A673 (cell line): ENCODE data around the gene TPD52L1. TPM values are rescaled to one million over a fixed set of nuclear protein-coding genes. Genes with fewer than 3 reads are reported as not detected.

Source experiments
- BruUV-seq: library from RNA; stranded (reverse); fragments of 400-500 nt; replicated peaks from 2 replicates; lab custom pipeline; 2021; lab: Mats Ljungman, UMichigan
- CTCF ChIA-PET: fragments of 300-600 bp; sonication (Branson Sonifier 250); formaldehyde crosslinking; loops from one replicate; lab custom pipeline; 2022; ENCODE audit warnings: antibody characterized with exemption; lab: Charles Lee
- POLR2A ChIA-PET: fragments of 300-600 bp; sonication (Branson Sonifier 250); formaldehyde crosslinking; loops from one replicate; lab custom pipeline; 2022; ENCODE audit warnings: antibody characterized with exemption; ENCODE audit not compliant: low non-redundant PET; lab: Charles Lee
- DNase-seq: peaks from one replicate; pipeline ENCODE4 v3.0.0-alpha.2; 2015; ENCODE audit warnings: low spot score
- H3K27ac ChIP-seq: fragments of 200-600 bp; sonication (generic); 2 replicates; pipeline ENCODE4 v1.5.1; 2016; ENCODE audit warnings: mixed run types, low read depth, mild to moderate bottlenecking, mixed read lengths, antibody characterized with exemption, low read length; ENCODE audit not compliant: poor library complexity, severe bottlenecking
- H3K27me3 ChIP-seq: fragments of 200-600 bp; sonication (generic); replicated peaks from 2 replicates; pipeline ENCODE4 v1.6.1; 2017; ENCODE audit warnings: mixed run types, low read depth, mild to moderate bottlenecking, mixed read lengths, antibody characterized with exemption, low read length; ENCODE audit not compliant: insufficient read depth, poor library complexity
- H3K36me3 ChIP-seq: fragments of 200-600 bp; sonication (generic); 2 replicates; pipeline ENCODE4 v1.6.1; 2016; ENCODE audit warnings: mixed run types, mild to moderate bottlenecking, mixed read lengths, antibody characterized with exemption, low read length; ENCODE audit not compliant: insufficient read depth, poor library complexity, severe bottlenecking
- H3K4me1 ChIP-seq: fragments of 200-600 bp; sonication (generic); 2 replicates; pipeline ENCODE4 v1.6.1; 2017; ENCODE audit warnings: mixed run types, mild to moderate bottlenecking, mixed read lengths, antibody characterized with exemption, low read length; ENCODE audit not compliant: insufficient read depth, poor library complexity, severe bottlenecking
- H3K4me3 ChIP-seq: fragments of 200-600 bp; sonication (generic); 2 replicates; pipeline ENCODE4 v1.5.1; 2016; ENCODE audit warnings: low read depth, mixed run types, mild to moderate bottlenecking, mixed read lengths, low read length; ENCODE audit not compliant: poor library complexity, severe bottlenecking
- H3K9me3 ChIP-seq: fragments of 200-600 bp; sonication (generic); 2 replicates; pipeline ENCODE4 v1.6.1; 2016; ENCODE audit warnings: mixed run types, low read depth, mild to moderate bottlenecking, mixed read lengths, antibody characterized with exemption, low read length; ENCODE audit not compliant: poor library complexity, severe bottlenecking
- EZH2 ChIP-seq: fragments of 200-600 bp; sonication (generic); IDR thresholded peaks from 2 replicates; pipeline ENCODE4 v1.6.1; 2017; ENCODE audit warnings: borderline replicate concordance, low read depth, mild to moderate bottlenecking, mixed read lengths, antibody characterized with exemption, low read length; ENCODE audit not compliant: poor library complexity, severe bottlenecking
- intact Hi-C: fragments of 100-400 bp; cut with micrococcal nuclease; formaldehyde crosslinking; loops from one replicate; pipeline ENCODE4 v1.10.0; 2022; ENCODE audit not compliant: unreplicated experiment
- total RNA-seq: library from RNA; stranded (reverse); gene quantifications from 2 replicates; pipeline ENCODE4 v1.2.3, GENCODE V29; 2021
- TF ChIP-seq, protein P1 (sequence below): fragments of 300-800, 200-600 bp; sonication (generic); conservative IDR thresholded peaks from 2 replicates; pipeline ENCODE4 v1.5.1; 2017; ENCODE audit warnings: low read depth, mild to moderate bottlenecking, antibody characterized with exemption, low read length, moderate library complexity, mixed read lengths

The TPD52L1 gene
- total RNA-seq, 1 experiment from 2014 or later, result 2.0 TPM

- intact Hi-C loops, result no loop called here
Observed at GRCh38 chr6:125188037-125188436, 34.5 kb downstream of the TPD52L1 start.

DNA sequence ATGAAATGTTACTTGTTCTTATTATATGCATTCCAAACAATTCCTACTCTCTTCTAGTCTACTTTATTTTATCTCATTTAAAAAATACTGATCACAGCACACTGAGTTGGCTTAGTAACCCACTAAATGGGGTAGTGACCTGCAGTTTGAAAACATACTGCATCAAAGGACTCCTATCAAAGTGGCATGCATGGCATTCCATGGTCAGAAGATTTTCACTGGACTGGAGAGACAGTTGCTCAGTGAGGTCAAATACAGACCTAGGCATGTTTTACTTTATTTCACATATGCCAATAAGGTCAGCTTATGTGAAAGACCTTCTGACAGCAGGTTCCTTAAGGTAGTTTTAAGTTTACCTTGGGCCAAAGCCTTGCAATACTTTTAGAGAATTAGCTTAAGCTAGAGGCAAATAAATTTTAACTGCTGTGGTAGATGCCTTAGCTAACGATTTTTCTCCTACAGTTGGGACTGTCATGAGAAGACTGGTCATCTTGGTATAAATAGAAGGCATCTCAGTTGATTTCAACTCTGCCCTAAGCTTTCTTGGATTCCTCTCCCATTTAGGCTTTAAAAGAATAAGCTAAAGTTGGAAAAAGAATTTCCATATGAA lies 35.1 kb downstream of the TPD52L1 start:
- H3K36me3 ChIP-seq, result no peaks in the 10 kb centered on the region
- H3K9me3 ChIP-seq, result no peaks in the 10 kb centered on the region
- H3K27ac ChIP-seq, result no peak overlapping the region
- CTCF ChIA-PET, result no interaction called here
- TF ChIP-seq EZH2, result no peak
- TF ChIP-seq, protein P1, sequence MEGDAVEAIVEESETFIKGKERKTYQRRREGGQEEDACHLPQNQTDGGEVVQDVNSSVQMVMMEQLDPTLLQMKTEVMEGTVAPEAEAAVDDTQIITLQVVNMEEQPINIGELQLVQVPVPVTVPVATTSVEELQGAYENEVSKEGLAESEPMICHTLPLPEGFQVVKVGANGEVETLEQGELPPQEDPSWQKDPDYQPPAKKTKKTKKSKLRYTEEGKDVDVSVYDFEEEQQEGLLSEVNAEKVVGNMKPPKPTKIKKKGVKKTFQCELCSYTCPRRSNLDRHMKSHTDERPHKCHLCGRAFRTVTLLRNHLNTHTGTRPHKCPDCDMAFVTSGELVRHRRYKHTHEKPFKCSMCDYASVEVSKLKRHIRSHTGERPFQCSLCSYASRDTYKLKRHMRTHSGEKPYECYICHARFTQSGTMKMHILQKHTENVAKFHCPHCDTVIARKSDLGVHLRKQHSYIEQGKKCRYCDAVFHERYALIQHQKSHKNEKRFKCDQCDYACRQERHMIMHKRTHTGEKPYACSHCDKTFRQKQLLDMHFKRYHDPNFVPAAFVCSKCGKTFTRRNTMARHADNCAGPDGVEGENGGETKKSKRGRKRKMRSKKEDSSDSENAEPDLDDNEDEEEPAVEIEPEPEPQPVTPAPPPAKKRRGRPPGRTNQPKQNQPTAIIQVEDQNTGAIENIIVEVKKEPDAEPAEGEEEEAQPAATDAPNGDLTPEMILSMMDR, result no peak
- POLR2A ChIA-PET, result no interaction called here
- H3K4me1 ChIP-seq, result peaks cover 5% of the 10 kb centered on the region
- intact Hi-C loops, result no loop called here
- BruUV-seq, result no TSS peak
- no peaks in the 10 kb centered on the region for H3K27me3 ChIP-seq
- no peak overlapping the region for H3K4me3 ChIP-seq
- no peak for DNase-seq

More at GRCh38 chr6:125188037-125188436, 34.5 kb downstream of the TPD52L1 start:
- CTCF ChIA-PET, result no interaction called here
- no peak overlapping the region for H3K4me3 ChIP-seq
- H3K4me1 ChIP-seq, result peaks cover 5% of the 10 kb centered on the region
- H3K36me3 ChIP-seq, result no peaks in the 10 kb centered on the region
- no peak for DNase-seq
- H3K27ac ChIP-seq, result no peak overlapping the region
- no TSS peak for BruUV-seq
- no peaks in the 10 kb centered on the region for H3K9me3 ChIP-seq
- H3K27me3 ChIP-seq, result no peaks in the 10 kb centered on the region
- POLR2A ChIA-PET, result no interaction called here
- TF ChIP-seq, protein P1, result no peak
- no peak for TF ChIP-seq EZH2

DNA sequence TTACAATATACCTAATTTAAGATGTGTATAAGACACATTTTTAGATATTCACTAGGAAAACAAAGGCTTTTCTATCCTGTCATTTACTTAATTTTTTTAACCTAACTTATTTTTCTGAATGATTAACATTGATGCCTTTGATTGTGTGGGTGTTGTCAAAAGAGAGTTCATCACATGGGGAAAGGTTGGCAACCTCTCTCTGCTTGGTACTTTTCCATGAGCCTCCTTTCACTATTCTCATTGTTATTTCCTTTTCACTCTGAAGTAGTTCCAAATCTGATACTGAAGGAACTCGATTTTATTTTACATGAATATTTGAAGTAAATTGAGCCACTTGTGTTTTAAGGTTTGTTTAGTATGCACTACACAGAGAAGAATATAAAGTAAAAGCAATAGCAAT lies 35.9 kb downstream of the TPD52L1 start:
- POLR2A ChIA-PET, result no interaction called here
- CTCF ChIA-PET, result no interaction called here
- H3K4me3 ChIP-seq, result no peak overlapping the region
- DNase-seq, result no peak
- TF ChIP-seq EZH2, result no peak
- H3K27me3 ChIP-seq, result no peaks in the 10 kb centered on the region
- no TSS peak for BruUV-seq
- peaks cover 5% of the 10 kb centered on the region for H3K4me1 ChIP-seq
- no peaks in the 10 kb centered on the region for H3K36me3 ChIP-seq
- intact Hi-C loops, result no loop called here
- H3K9me3 ChIP-seq, result no peaks in the 10 kb centered on the region
- H3K27ac ChIP-seq, result no peak overlapping the region

GRCh38 chr6:125190667-125191066 lies 37.1 kb downstream of the TPD52L1 start:
- no peak overlapping the region for H3K4me3 ChIP-seq
- H3K27ac ChIP-seq, result no peak overlapping the region
- intact Hi-C loops, result no loop called here
- CTCF ChIA-PET, result no interaction called here
- TF ChIP-seq, protein P1, result no peak
- TF ChIP-seq EZH2, result no peak
- BruUV-seq, result no TSS peak
- POLR2A ChIA-PET, result no interaction called here
- no peaks in the 10 kb centered on the region for H3K36me3 ChIP-seq
- no peaks in the 10 kb centered on the region for H3K9me3 ChIP-seq
- peaks cover 5% of the 10 kb centered on the region for H3K4me1 ChIP-seq
- DNase-seq, result no peak
- no peaks in the 10 kb centered on the region for H3K27me3 ChIP-seq
